NCI-H446 treated with DMSO at 0.1 percent for 48 hours (cell line): ENCODE results near the gene TMPRSS4.

ENCODE experiments used
- DNase-seq: peaks from one replicate; lab custom pipeline; 2025; lab: John Stamatoyannopoulos, UW

TMPRSS4 gene

GRCh38 chr11:118076754-118077281 lies at the start of gene TMPRSS4:
TMPRSS4 (plus strand) TSS chr11:118077078; CDS start chr11:118077303, 225 bp downstream.
- DNase-seq: no peak

GRCh38 chr11:118027694-118028093 lies 49.2 kb upstream of the TMPRSS4 start:
- no peak for DNase-seq

- no peak for DNase-seq
These were observed 48.3 kb upstream of the TMPRSS4 start for GRCh38 chr11:118028626-118029025.

- DNase-seq: no peak
These were observed 43.4 kb upstream of the TMPRSS4 start for GRCh38 chr11:118033443-118033842.

- no peak for DNase-seq
These were observed 34.7 kb upstream of the TMPRSS4 start for GRCh38 chr11:118042141-118042540.

- DNase-seq: no peak
These were observed 34.1 kb upstream of the TMPRSS4 start for GRCh38 chr11:118042796-118043195.

- DNase-seq: no peak
These were observed 31.7 kb upstream of the TMPRSS4 start for GRCh38 chr11:118045191-118045590.

- no peak for DNase-seq
These were observed 30.6 kb upstream of the TMPRSS4 start for GRCh38 chr11:118046051-118046963.

- DNase-seq: no peak
These were observed 29.7 kb upstream of the TMPRSS4 start for GRCh38 chr11:118046964-118047700.

- no peak for DNase-seq
These were observed 29.1 kb upstream of the TMPRSS4 start for GRCh38 chr11:118047749-118048148.

GRCh38 chr11:118048472-118049370 lies 28.2 kb upstream of the TMPRSS4 start:
- no peak for DNase-seq

- no peak for DNase-seq
These were observed 27.1 kb upstream of the TMPRSS4 start for GRCh38 chr11:118049771-118050170.

GRCh38 chr11:118050208-118050891 lies 26.5 kb upstream of the TMPRSS4 start:
- DNase-seq: no peak

GRCh38 chr11:118051136-118051610 lies 25.7 kb upstream of the TMPRSS4 start:
- DNase-seq: no peak

- no peak for DNase-seq
These were observed 25.0 kb upstream of the TMPRSS4 start for GRCh38 chr11:118051611-118052461.

- DNase-seq: no peak
These were observed 24.2 kb upstream of the TMPRSS4 start for GRCh38 chr11:118052581-118053206.

GRCh38 chr11:118054712-118055640 lies 21.9 kb upstream of the TMPRSS4 start:
- no peak for DNase-seq

- no peak for DNase-seq
These were observed 20.9 kb upstream of the TMPRSS4 start for GRCh38 chr11:118055966-118056365.
